HG02571 (cell line): ENCODE results near the gene EBLN2.

Source experiments
- ATAC-seq: cut with Tn5 transposase; IDR thresholded peaks from one replicate; pipeline ENCODE4 v1.9.1; 2021; ENCODE audit warnings: mild to moderate bottlenecking, moderate library complexity; ENCODE audit not compliant: unreplicated experiment

Gene EBLN2

DNA sequence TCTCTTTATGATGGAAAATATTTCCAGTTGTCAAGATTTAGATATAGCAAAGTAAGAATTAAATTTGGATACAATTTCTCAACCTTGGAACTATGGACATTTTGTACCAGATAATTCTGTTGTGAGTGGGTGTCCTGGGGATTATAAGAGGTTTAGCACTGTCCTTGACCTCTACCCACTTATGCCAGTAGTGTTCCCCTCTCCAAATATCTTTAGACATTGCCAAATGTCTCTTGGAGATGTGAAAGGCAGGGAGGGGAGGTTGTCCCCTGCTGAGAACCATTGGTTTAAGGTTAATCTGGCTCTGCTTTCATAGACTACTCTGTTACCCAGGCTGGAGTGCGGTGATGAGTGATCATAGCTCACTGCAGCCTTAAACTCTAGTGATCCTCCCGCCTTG lies at the start of gene EBLN2:
Gene EBLN2 (plus strand): TSS at position 244 of the 400 bp plus-strand sequence. CDS start 423 bp downstream, outside the sequence.
- ATAC-seq, result no peak

DNA sequence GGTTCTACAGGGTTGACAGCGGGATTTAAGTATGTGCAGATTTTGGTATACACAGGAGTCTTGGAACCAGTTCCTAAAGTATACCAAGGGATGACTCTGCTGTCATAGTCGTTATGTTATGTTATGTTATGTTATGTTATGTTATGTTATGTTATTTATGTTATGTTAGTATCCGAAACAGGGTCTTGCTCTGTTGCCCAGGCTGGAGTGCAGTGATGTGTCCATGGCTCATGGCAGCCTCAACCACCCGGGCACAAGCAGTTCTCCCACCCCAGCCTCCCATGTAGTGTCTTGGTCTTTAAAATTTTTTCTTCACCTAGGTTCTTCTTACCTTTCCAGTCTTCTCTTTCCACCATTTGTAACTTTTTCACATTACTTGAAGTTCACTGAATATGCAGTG lies 43.2 kb upstream of the EBLN2 start:
- no peak for ATAC-seq

DNA sequence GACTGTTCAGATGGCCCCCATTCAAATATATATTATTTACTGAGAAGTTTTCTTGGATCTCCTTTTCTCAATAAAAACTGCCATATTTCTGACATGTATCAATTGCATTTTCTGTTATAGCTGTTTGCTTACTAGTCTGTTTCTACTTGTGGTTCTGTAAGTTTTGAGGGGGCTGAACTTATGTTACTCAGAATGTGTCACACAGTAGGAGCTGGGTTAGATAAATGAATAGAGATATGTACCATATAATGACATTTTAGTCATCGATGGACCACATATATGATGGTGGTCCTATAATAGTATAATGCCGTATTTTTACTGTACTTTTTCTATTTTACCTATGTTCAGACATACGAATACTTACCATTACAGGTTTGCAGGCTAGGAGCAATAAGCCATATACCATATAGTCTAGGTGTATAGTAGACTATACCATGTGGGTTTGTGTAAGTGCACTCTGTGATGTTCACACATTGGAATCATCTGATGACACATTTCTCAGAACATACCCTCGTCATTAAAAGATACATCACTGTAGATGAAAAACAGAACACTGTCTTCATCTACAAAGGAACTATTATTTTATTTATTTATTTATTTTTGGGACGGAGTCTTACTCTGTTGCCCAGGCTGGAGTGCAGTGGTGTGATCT lies 42.5 kb upstream of the EBLN2 start:
- no peak for ATAC-seq

DNA sequence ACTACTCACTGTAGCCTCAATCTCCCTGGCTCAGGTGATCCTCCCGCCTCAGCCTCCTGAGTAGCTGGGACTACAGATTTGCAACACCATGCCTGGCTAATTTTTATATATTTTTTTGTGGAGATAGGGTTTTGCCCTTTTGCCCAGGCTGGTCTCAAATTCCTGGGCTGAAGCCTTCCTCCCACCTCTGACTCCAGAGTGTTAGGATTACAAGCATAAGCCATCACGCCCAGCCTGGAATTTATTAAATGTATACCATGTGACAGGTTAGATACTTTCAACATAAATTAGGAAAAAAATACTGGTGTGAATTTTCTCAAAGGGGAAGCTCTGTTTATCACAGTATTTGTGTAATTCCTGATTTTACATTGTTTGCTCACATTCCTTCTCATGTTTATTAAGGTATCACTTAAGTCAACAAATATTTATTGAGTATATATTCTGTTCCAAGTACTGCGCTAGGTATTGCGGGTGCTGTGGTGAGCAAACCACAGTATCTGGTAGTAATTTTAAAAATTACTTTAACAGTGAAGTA lies 40.1 kb upstream of the EBLN2 start:
- no peak for ATAC-seq

DNA sequence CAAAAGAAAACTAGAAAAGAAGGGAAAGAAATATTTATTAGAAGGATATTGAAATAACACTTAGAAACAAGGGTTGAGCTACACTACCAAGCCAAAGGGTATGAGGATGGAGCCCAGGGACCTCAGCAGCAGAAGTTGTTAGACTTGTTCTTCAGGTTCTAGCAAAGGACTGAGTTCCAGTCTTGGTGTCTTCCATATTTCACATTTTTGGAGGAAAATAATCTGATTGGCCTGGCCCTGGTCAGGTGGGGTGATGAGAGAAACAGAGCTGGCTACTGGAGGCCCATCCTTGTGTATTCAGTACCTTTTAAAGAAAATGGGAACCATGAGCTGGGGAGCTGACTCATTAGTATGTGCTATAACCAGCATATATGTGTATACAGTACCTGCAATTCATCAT lies 36.6 kb upstream of the EBLN2 start:
- ATAC-seq, result no peak

DNA sequence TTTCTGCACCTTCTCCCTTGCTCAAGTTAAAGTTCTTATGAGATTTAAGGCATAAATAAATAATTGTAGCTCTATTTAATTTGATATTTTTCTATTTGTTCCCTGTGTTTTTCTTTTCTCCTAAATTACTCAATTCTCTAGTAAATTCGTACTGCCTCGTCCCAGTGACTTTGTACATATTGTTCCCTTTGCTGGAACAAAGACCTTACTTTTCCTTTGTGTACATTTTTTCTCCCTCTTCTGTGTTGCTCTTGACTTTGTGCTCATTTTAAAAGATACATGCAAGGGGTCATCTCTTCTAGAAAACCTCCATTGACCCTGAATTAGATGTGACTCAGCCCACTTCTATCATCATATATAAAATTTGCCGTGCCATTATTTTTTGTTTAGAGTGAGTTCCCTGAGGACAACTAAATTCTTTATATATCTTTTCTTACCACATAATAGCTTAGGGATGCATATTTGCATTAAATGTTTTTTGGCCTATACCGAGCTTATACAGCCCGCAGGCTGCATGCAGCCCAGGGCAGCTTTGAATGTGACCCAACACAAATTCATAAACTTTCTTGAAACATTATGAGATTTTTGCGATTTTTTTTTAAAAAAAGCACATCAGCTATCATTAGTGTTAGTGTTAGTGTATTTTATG lies 35.2 kb upstream of the EBLN2 start:
- no peak for ATAC-seq

DNA sequence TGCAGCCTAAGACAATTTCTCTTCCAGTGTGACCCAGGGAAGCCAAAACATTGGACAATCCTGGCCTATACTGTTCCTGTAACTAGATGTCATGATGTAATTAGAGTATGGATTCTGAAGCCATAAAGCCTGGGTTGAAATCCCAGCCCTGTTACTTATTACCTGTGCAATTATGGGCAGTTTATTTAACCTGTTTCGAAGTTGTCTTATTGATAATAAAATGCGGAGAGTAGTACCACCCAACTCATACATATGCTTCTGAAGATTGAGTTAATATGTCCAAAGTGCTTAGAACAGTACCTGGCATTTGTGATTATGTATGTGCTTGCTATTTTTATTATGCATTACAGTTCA lies 34.7 kb upstream of the EBLN2 start:
- no peak for ATAC-seq

DNA sequence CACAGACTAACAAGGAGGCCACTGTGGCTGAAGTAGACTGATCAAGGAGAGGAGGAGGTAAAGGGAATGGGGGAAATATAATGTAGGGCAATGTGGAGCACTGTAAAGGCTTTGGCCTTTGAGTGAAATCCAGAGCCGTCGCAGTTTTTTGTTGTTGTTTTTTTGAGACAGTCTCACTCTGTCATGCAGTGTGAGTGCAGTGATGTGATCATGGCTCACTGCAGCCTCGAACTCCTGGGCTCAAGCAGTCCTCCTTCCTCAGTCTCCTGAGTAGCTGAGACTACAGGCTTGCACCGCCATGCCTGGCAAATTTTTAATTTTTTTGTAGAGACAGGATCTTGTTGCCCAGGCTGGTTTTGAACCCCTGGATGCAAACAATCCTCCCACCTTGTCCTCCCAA lies 32.7 kb upstream of the EBLN2 start:
- no peak for ATAC-seq

DNA sequence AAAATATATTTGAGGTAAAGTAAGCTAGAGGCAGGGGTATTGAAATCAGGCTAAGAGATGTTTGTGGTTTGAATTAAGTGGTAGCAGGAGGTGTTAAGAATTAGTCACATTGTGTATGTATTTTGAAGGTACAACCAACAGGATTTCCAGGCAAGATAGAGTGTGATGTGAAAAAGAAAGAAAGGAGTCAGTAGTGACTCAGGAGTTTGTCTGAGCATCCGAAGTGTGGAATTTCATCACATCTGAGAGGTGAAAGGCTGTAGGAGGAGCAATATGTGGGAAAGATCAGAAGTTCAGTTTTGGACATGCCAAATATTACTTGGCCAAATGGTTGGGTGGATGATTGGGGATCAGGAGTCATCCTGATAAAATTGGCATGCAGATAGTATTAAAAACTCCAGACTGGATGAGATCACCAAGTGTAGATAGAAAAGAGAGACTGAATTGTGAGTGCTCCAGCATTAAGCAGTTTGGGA lies 32.1 kb upstream of the EBLN2 start:
- ATAC-seq, result no peak

DNA sequence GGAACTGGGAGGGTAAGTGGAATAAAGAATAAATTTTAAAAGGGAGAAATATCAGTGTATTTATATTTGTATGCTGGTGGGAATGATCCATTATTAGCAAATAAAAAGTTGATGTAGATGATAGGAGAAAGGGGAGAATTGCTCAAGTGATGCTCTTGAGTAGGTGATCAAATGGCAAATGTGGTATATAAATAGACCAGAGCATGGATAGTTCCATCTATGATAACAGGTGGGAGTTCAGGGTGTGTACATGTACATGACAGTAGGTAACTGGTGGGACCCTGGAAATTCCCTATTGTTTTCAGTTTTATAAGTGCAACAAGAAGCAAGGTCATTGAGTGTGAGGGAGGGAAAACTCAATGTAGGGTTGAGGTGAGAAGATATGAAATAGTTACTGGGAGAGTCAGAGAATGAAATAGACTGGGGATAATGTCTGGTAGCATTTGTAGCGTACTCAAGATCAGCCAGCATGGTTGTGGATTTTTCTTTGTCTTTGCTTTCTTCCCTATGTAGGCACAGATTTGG lies 31.3 kb upstream of the EBLN2 start:
- no peak for ATAC-seq

DNA sequence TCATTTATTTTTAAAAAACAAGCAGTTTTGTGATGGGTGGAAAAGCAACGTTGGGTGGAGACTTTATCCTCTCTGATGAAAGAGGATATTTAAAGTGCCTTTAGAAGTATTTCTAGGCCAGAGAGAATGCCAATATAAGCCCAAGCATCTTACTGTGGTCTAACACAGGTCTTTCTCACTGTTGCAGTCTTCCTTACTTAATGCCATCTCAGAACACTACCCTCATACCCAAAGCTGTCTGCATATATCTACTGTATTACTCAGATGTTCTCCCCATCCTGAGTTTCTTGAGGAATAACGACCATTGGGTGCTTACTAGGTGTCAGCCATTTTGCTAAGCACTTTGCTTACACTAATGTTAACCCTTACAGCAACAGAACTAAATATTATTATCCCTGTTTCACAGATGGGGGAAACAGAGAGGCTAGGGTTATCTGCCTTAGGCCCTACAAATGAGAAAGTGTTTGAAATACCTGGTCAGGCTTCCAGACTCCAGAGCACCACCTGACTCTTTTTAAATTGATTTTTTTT lies 29.8 kb upstream of the EBLN2 start:
- no peak for ATAC-seq

DNA sequence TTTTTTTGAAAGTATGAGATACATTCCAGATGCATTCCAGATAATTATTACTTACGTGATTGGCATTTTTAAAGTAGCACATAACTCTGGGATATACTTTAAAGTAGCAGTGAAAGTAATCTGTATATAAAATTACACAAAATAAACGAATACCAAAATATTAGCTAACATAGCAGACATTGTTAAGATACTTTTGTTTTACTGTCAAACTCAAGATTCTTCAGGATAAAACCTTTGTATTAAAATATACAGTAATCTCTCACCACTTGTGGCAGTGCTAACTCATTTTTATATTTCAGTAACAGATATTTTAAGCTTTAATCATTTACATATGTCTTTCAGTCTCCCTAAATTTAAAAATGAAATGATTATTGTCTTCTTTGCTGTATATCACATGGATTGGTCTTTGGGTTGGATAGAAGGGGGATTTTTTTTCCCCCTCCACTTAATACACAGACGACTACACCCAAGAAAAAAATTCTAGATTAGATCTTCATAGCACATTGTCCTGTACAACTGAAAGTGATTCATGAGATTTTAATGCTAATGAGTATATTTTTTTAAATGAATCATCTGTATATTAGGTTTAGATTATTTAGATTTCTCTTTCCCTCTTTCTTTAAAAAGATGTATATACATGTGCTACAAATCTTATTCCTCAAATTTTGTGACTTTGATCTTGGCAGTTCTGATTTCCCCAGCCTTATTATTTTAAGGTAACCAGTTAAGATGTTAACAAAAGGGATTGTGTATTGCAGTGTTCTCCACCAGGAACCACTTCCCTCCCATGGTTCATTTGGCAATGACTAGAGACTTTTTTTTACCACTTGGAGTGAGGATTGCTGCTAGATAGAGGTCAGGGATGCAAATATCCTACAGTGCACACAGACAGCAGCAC lies 24.5 kb upstream of the EBLN2 start:
- no peak for ATAC-seq

DNA sequence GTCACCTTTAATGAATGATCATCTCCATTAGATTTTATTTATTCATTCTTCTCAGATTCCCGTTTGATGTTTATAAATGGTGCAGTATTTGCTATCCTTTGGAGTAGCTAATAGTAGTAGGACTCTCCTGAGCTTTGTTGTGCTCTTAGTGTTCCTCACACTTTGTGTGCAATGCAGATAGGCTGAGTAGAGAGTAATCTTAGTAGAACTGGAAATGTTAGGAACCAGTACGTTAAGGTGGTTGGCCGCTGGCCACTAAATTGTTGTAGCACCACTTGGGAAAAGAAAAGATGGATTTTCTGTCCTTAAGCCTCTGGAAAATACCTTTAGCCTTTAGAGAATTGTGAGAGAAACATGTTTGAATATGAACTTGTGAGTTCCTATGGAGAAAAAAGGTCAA lies 19.9 kb upstream of the EBLN2 start:
- ATAC-seq, result no peak

DNA sequence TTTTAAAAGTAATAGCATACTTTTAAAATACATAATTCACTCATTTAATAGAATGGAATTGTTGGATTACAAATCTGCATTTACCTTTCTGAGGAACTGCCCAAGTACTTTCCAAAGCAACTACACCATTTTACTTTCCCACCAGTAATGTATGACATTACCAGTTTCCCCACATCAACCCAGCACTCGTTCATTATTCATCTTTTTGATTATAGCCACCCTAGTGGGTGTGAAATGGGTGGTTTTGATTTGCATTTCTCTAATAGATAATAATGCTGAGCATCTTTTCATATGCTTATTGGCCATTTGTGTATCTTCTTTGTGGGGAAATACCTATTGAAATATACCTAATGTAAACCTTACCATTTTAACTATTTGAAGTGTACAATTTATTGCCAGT lies 18.0 kb upstream of the EBLN2 start:
- no peak for ATAC-seq

DNA sequence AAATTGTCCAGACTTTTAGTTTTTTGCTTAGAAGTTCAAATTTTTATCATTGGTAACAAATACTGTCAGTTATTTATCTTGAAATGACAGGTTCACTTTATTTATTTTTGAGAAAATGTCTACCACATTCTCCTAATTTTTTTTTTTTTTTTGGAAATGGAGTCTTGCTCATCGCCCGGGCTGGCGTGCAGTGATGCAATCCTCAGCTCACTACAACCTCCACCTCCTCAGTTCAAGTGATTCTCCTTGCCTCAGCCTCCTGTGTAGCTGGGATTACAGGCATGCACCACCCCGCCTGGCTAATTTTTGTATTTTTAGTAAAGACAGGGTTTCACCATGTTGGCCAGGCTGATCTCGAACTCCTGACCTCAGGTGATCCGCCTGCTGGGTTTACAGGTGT lies 16.1 kb upstream of the EBLN2 start:
- no peak for ATAC-seq

DNA sequence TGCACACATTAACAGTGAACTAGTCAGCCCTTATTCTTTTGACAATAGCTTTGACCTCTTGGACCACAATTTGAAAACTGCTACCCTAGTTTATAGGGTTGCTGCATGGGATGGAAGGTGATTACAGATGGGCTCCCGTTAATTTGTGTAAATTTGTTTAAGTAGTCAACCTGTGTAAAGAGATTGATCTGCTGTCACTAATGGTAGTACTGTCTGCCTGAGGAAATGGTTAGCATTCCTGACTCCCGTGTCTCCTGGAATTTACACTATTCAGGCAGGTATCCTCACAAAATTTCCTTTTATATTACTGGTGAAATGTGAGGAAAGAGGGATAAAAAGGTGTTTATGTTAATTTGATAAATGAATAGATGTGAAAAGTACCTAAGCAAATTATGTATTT lies 15.3 kb upstream of the EBLN2 start:
- no peak for ATAC-seq

DNA sequence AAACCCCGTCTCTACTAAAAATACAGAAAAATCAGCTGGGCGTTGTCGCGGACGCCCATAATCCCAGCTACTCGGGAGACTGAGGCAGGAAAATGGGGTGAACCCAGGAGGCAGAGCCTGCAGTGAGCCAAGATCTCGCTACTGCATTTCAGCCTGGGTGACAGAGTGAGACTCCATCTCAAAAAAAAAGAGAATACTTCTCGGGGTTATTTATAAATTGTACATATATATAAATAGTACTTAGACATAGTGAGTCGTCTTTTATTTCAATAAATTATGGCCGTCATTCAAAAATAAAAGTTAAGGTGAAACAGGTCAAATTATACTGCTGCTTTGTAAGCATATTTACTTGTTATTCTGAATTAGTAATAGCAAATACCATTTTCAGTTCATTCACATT lies 12.1 kb upstream of the EBLN2 start:
- ATAC-seq, result no peak

DNA sequence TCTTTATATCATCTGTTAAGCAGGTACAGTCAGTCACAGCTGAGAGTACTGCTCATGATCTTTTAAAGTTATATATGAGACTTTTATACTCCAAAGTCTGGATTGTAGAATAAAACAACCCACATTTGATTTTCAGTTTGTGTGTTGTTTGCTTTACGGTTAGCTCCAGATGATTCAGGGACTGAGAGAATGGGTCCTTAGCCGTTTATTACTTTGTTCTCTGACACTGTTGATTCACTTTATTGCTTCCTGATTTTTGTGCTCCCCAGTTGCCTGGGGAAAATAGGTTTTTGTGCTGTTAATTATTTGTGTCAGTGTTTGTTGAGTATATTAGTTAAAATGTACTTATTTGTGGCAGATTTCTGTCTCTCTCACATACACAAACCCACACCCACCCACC lies 8.6 kb upstream of the EBLN2 start:
- no peak for ATAC-seq

DNA sequence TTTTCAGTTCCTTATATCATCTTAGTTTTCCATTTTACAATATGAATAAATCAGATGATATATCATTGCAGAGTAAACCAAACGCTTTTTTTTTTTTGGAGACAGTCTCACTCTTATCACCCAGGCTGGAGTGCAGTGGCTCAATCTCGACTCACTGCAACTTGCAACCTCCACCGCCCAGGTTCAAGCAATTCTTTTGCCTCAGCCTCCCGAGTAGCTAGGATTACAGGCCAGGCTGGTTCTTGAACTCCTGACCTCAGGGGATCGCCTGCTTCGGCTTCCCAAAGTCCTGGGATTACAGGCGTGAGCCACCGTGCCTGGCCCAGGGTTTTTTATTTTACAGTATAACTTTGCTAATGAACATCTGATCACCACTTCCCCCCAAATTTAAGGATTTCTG lies 5.9 kb upstream of the EBLN2 start:
- ATAC-seq, result no peak

DNA sequence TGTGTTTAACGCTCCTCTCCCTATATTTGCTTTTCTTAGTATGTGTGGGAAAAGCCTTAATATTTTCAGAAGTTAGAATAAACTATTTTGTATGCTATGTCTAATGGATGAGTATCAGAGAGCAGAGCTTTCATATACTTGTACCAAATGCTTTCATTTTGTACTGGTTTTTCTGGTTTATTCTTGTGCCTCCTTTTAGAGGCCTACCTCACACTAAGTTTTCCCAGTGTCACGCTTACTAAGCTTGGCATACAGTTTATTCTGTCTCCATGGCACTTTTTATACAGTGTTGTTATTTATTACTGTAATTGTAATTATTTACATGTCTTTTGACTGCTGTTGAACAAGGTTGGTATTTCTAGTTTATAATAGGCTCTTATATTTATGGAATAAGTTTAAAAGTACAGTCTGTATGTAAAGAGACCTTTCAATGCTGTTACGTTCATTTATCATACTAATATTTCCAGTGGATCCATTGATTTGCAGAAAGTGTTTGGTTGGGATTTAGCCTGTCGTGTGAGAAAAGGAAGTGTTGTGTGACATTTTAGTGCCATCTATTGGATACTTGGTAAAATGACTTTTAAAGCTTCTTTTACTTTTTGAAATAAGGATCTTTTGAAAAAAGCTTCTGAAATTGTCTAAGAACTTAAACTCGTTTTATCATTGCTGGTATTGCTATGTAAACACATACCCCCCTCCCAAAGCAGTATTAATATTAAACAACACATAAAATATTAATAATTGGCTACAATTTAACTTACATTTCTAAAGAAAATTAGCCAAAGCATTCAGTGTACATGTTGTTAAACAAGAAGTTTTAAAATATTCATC lies 5.2 kb upstream of the EBLN2 start:
- ATAC-seq, result no peak
